Mammary microvascular endothelial cell (primary cell): Measurements from ENCODE around the gene CLEC6A. TPM values are rescaled to one million over a fixed set of nuclear protein-coding genes. Genes with fewer than 3 reads are reported as not detected.

Experiments used
- total RNA-seq: library from RNA; depleted of rRNA; stranded (reverse); fragments of >200 nt; gene quantifications from 2 replicates; pipeline ENCODE4 v1.2.3, GENCODE V29; 2015

CLEC6A gene
- total RNA-seq: not detected in 2 replicates

GRCh38 chr12:8455727-8456360, at the start of gene CLEC6A:
TSS of gene CLEC6A (plus strand) at chr12:8455962. CDS start at chr12:8456112, 150 bp downstream.

GRCh38 chr12:8513256-8513655, 57.5 kb downstream of the CLEC6A start, which contains the start of gene CLEC4D:
TSS of gene CLEC4D (plus strand) at chr12:8513503. CDS start at chr12:8513733, 230 bp downstream.

Other genes starting within 250 kb of the CLEC6A start
- gene FAM90A1, start 228.3 kb upstream of the CLEC6A start, total RNA-seq: 0.10 TPM in 1 of 2 replicates, not detected in the other
- not detected in 2 replicates for gene CLEC4D, start 57.5 kb downstream of the CLEC6A start, total RNA-seq
- gene CLEC4E, start 84.9 kb downstream of the CLEC6A start, total RNA-seq: not detected in 2 replicates
- gene AICDA, start 156.9 kb downstream of the CLEC6A start, total RNA-seq: not detected in 2 replicates
- not detected in 2 replicates for gene MFAP5, start 206.9 kb downstream of the CLEC6A start, total RNA-seq
- 23.0 and 23.9 TPM in 2 replicates for gene RIMKLB, start 242.0 kb downstream of the CLEC6A start, total RNA-seq